LNCaP clone FGC (cell line): Measurements from ENCODE around the gene PTPN13.
"Not testable (repeated sequence)": the region's sequence is repeated elsewhere in the genome, so short reads cannot be mapped to it uniquely, and the experiment has no call there.

Source experiments
- DNase-seq: peaks from one replicate; pipeline ENCODE4 v3.0.0-alpha.2; 2011; ENCODE audit warnings: low read depth
- H3K4me3 ChIP-seq: 2 replicates; pipeline ENCODE4 v1.5.1; 2011; ENCODE audit warnings: mild to moderate bottlenecking, low read depth, low read length, control low read depth
- TF ChIP-seq, protein P1 (sequence below): IDR thresholded peaks from 2 replicates; pipeline ENCODE4 v1.5.1; 2012; ENCODE audit warnings: mild to moderate bottlenecking; ENCODE audit not compliant: control insufficient read depth, insufficient read depth; ENCODE audit errors: extremely low read depth

The PTPN13 gene

GRCh38 chr4:86640469-86640868 is 46.4 kb downstream of the PTPN13 start:
- TF ChIP-seq, protein P1, sequence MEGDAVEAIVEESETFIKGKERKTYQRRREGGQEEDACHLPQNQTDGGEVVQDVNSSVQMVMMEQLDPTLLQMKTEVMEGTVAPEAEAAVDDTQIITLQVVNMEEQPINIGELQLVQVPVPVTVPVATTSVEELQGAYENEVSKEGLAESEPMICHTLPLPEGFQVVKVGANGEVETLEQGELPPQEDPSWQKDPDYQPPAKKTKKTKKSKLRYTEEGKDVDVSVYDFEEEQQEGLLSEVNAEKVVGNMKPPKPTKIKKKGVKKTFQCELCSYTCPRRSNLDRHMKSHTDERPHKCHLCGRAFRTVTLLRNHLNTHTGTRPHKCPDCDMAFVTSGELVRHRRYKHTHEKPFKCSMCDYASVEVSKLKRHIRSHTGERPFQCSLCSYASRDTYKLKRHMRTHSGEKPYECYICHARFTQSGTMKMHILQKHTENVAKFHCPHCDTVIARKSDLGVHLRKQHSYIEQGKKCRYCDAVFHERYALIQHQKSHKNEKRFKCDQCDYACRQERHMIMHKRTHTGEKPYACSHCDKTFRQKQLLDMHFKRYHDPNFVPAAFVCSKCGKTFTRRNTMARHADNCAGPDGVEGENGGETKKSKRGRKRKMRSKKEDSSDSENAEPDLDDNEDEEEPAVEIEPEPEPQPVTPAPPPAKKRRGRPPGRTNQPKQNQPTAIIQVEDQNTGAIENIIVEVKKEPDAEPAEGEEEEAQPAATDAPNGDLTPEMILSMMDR: no peak
- no peak overlapping the region for H3K4me3 ChIP-seq
- DNase-seq: no peak

- TF ChIP-seq, protein P1: no peak
- H3K4me3 ChIP-seq: no peak overlapping the region
- no peak for DNase-seq
Measured at GRCh38 chr4:86641516-86642090, 47.5 kb downstream of the PTPN13 start.

GRCh38 chr4:86644892-86645291 is 50.8 kb downstream of the PTPN13 start:
- no peak overlapping the region for H3K4me3 ChIP-seq
- TF ChIP-seq, protein P1: no peak
- DNase-seq: no peak

GRCh38 chr4:86652332-86652932 is 58.3 kb downstream of the PTPN13 start:
- no peak overlapping the region for H3K4me3 ChIP-seq
- TF ChIP-seq, protein P1: no peak
- no peak for DNase-seq

- no peak overlapping the region for H3K4me3 ChIP-seq
- DNase-seq: no peak
- TF ChIP-seq, protein P1: peak; percentile 44
Measured at GRCh38 chr4:86653237-86653865, 59.2 kb downstream of the PTPN13 start.

DNA sequence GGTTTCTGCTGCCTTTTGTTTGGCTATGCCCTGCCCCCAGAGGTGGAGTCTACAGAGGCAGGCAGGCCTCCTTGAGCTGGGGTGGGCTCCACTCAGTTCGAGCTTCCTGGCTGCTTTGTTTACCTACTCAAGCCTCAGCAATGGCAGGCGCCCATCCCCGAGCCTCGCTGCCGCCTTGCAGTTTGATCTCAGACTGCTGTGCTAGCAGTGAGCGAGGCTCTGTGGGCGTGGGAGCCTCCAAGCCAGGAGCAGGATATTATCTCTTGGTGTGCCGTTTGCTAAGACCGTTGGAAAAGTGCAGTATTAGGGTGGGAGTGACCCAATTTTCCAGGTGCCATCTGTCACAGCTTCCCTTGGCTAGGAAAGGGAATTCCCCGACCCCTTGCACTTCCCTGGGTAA is 62.7 kb downstream of the PTPN13 start:
- DNase-seq, H3K4me3 ChIP-seq: not testable (repeated sequence)

GRCh38 chr4:86657382-86657781 is 63.3 kb downstream of the PTPN13 start:
- TF ChIP-seq, protein P1: no peak
- DNase-seq: no peak
- H3K4me3 ChIP-seq: no peak overlapping the region
